A549 (cell line): ENCODE measurements around the gene IFNL2.

Source experiments
- ZFP36 ChIP-seq: fragments of 450-650 bp; IDR thresholded peaks from 2 replicates; pipeline ENCODE4 v1.6.1; 2014; ENCODE audit warnings: borderline replicate concordance; ENCODE audit not compliant: partially characterized antibody
- TF ChIP-seq, protein P1 (sequence below): fragments of >200 bp; sonication (Bioruptor Twin); formaldehyde crosslinking; IDR thresholded peaks from 2 replicates; pipeline ENCODE4 v1.6.1; 2016

DNA sequence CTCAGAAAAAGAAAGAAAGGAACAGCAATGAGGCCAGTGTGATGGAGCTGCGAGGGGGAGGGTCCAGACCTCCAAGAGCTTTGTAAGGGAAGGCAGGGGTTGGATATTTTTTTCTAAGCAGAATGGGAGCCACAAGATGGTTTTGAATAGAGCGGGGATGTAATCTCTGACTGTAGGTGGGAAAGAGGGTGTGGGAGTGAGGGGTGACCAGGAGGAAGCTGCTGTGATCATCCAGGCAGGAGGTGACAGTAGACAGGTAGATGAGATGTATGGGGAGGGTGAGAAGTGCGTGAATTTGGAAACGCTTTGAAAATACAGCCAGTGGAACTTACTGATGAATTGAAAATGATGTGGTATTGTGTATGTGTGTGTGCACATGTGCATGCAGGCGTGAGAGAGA lies 7.4 kb downstream of the IFNL2 start:
- TF ChIP-seq, protein P1, sequence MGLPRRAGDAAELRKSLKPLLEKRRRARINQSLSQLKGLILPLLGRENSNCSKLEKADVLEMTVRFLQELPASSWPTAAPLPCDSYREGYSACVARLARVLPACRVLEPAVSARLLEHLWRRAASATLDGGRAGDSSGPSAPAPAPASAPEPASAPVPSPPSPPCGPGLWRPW: no peak
- TF ChIP-seq ZFP36: no peak
